T-helper 2 cell (primary cell): ENCODE results near the gene TRMT13.
"Not testable (repeated sequence)": the region's sequence is repeated elsewhere in the genome, so short reads cannot be mapped to it uniquely, and the experiment has no call there.

Source experiments
- DNase-seq, 5 experiments: peaks; one replicate each; pipeline versions ENCODE4 v3.0.0 to v3.0.0-alpha.2; 2012 to 2022

Gene TRMT13

DNA sequence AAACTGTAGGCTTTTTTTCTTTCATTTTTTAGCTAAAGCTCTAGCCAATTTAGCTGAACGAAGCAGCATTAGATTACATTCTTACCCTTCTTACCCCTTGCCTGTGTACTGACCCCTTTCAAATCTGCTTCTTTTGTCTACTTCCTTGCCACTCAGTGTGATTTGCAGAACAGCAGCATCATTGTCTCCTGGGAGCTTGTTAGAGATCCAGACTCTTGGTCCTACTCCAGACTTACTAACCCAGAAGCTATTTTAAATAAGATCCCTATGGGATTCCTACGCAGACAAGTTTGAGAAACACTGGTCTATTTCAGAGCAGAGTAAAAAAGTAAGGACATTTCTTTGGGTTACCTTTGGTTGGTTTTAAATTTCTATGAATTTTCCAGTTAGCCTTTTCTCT, 31.3 kb downstream of the TRMT13 start:
- DNase-seq, result no peak

GRCh38 chr1:100164702-100165101, 31.7 kb downstream of the TRMT13 start:
- no peak for DNase-seq

DNA sequence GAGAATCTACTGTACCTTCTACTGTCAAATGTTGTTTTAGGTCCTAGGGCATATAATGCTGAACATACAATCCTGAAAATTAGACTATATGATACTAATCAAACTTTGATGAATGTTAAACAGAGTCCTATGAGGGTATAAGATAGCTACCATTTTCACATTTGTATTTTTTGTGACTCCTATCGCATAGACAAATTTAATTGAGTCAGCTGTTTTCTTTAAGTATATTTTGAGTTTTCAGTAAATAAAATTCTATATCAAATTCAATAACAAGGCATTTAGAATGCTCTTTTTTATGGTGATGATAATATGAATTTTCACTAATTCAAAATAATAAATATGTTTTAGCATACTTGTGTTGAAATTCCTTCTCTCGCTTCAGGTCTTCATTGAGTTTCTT, 35.1 kb downstream of the TRMT13 start:
- no peak for DNase-seq

DNA sequence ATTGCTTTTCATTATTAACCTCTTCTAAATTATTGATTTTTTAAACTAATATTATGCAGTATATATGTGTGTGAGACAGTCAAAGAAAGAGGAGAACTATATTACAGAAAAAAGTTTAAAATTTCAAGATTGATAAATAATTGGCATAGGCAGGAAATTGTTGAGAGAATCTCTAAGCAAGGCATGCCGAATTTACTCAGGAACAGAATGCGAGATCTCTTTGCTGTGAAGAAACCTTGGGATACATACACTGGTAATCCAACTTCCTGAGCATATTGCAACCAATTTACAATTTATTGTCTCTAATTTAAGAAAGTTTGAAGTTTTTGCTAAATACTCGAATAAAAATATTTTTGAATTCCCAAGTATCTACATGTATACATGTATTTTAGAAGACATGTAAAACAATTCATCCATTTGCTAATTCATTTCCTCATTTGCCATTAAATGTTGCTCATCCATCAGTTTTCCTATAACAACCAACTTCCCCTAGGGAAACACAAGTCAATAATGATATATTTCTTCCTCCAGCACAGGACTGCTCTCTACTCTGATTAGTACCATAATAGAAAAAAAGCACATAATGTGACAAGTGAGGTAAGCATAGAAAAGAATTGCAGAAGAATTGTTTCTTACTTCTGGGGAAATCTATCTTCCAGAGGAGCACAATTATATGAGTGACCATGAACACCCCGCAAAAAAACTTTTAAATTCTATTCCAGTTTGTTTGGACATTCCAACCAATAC, 44.5 kb downstream of the TRMT13 start:
- no peak for DNase-seq

DNA sequence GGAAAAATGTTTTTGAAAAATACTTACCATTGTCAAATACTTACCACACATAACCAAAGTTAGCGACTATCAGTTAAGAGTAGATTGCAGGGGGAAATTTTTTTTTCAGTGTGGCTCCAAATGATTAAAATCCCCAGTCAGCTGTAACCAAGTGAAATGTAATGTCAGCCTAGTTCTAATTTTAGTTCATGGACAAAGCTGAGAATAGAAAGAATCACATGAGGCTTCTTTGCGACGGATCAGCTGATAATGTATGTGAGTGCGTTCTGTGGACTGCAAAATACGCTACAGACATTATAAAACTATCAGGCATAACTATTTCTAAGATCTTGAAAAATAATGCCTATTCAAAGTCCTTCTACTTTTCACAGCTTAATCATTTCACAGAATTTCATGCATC, 45.1 kb downstream of the TRMT13 start, which contains the start of gene LRRC39:
Gene LRRC39 (minus strand): TSS at position 166 of the 400 bp plus-strand sequence. CDS start 9,740 bp downstream, outside the sequence.
- DNase-seq, result no peak

DNA sequence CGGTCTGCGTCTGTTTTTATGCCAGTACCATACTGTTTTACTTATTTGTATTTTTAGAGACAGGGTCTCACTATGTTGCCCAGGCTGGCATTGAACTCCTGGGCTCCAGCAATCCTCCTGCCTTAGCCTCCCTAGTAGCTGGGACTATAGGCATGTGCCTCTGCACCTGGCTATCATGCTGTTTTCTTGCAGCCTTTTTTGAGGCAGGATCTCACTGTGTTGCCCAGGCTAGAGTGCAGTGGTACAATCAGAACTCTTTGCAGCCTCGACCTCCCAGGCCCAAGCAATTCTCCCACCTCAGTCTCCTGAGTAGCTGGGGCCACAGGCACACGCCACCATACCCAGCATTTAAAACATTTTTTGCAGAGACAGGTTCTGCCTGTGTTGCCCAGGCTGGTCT, 50.4 kb downstream of the TRMT13 start:
- DNase-seq, result no peak

GRCh38 chr1:100184536-100184935, 51.6 kb downstream of the TRMT13 start:
- DNase-seq, result peak in 1 of 5 experiments; percentile 40

DNA sequence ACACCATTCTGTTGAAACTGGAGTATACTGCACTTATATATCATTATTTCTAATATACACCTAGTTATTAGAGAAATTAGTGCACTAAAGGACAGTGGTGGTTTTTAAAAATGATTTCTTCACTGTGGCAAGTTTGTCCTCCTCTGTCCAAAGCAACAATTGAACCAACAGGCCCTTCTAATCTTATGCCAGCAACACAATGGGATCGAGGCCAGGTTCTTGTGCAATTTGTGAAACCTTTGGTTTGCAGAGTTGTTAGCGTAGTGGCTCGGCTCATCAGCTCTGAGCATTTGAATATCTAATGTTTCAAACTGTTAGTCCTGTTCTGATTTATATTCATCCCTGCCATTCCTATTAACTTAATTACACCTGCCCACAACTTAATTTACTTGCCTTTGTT, 54.9 kb downstream of the TRMT13 start:
- DNase-seq, result no peak

DNA sequence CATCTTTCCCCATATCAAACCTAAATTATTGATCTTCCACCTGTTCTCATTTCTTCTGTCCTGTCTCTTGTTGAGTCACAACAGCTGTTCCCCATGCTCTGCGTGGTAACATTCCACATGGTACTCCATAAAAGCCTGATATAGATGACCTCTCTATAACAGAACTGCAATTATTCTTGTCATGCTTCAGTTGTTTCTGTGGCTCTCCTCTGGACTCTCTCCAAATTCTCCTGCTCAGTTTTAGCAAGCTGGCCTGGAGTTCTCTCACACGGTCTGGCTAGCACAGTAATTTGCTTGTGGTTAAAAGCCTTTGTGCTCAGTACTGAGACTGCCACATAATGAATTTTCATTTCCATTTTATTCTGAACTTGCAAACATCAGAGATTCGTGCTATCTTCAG, 55.7 kb downstream of the TRMT13 start:
- no peak for DNase-seq

GRCh38 chr1:100198596-100198995, 65.6 kb downstream of the TRMT13 start:
- DNase-seq, result no peak

DNA sequence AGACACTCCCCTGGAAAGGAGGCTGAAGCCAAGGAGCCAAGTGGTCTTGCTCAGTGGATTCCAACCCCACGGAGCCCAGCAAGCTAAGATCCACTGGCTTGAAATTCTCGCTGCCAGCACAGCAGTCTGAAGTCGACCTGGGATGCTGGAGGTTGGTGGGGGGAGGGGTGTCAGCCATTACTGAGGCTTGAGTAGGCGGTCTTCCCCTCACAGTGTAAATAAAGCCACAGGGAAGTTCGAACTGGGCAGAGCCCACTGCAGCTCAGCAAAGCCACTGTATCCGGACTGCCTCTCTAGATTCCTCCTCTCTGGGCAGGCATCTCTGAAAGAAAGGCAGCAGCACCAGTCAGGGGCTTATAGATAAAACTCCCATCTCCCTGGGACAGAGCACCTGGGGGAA, 67.1 kb downstream of the TRMT13 start:
- not testable (repeated sequence) for DNase-seq
